Rectal smooth muscle tissue (tissue), 1 donor: ENCODE results near the gene TMEM237.
"Not testable (repeated sequence)": the region's sequence is repeated elsewhere in the genome, so short reads cannot be mapped to it uniquely, and the experiment has no call there.

Source experiments
- H3K27ac ChIP-seq: one replicate; pipeline ENCODE4 v1.7.0; 2013; ENCODE audit warnings: low read depth, low read length, inconsistent platforms
- H3K27me3 ChIP-seq: one replicate; pipeline ENCODE4 v1.7.0; 2013; ENCODE audit warnings: low read length; ENCODE audit not compliant: control insufficient read depth, insufficient read depth
- H3K36me3 ChIP-seq: one replicate; pipeline ENCODE4 v1.7.0; 2013; ENCODE audit warnings: low read length; ENCODE audit not compliant: control insufficient read depth, insufficient read depth
- H3K4me1 ChIP-seq: one replicate; pipeline ENCODE4 v1.7.0; 2013; ENCODE audit warnings: low read length; ENCODE audit not compliant: control insufficient read depth, insufficient read depth
- H3K4me3 ChIP-seq: one replicate; pipeline ENCODE4 v1.7.0; 2013; ENCODE audit warnings: low read length
- H3K9ac ChIP-seq: one replicate; pipeline ENCODE4 v1.7.0; 2013; ENCODE audit warnings: low read length

Gene TMEM237

GRCh38 chr2:201643216-201643890 lies at the start of gene TMEM237:
TSS of gene TMEM237 (minus strand) at chr2:201643503. CDS start at chr2:201643400, 103 bp downstream.
- H3K9ac ChIP-seq = peak within 1 kb of the TSS; percentile 88
- peak within 1 kb of the TSS; percentile 99 for H3K4me3 ChIP-seq
- no peaks in the 10 kb centered on the region for H3K4me1 ChIP-seq
- H3K36me3 ChIP-seq = no peaks in the 10 kb centered on the region
- H3K27ac ChIP-seq = peak within 1 kb of the TSS; percentile 94
- H3K27me3 ChIP-seq = no peaks in the 10 kb centered on the region

- Histone ChIP-seq H3K4me1 (no peaks in the 10 kb centered on the region), H3K4me3 (no peak overlapping the region), H3K27me3 (no peaks in the 10 kb centered on the region), H3K9ac (no peak overlapping the region), H3K27ac (no peak overlapping the region), H3K36me3 (no peaks in the 10 kb centered on the region)
Measured at GRCh38 chr2:201685156-201685555, 41.9 kb upstream of the TMEM237 start.

- H3K27me3 ChIP-seq = no peaks in the 10 kb centered on the region
- H3K27ac ChIP-seq = no peak overlapping the region
- no peak overlapping the region for H3K4me3 ChIP-seq
- no peaks in the 10 kb centered on the region for H3K36me3 ChIP-seq
- no peaks in the 10 kb centered on the region for H3K4me1 ChIP-seq
- H3K9ac ChIP-seq = no peak overlapping the region
Measured at GRCh38 chr2:201680743-201681142, 37.4 kb upstream of the TMEM237 start.

- Histone ChIP-seq H3K27ac (no peak overlapping the region), H3K4me3 (no peak overlapping the region), H3K4me1 (no peaks in the 10 kb centered on the region), H3K27me3 (no peaks in the 10 kb centered on the region), H3K9ac (no peak overlapping the region), H3K36me3 (no peaks in the 10 kb centered on the region)
Measured at GRCh38 chr2:201678401-201678800, 35.1 kb upstream of the TMEM237 start.

- Histone ChIP-seq H3K36me3 (no peaks in the 10 kb centered on the region), H3K4me1 (no peaks in the 10 kb centered on the region), H3K4me3 (no peak overlapping the region), H3K9ac (no peak overlapping the region), H3K27ac (no peak overlapping the region), H3K27me3 (no peaks in the 10 kb centered on the region)
Measured at GRCh38 chr2:201675454-201675853, 32.2 kb upstream of the TMEM237 start.

GRCh38 chr2:201674794-201675193 lies 31.5 kb upstream of the TMEM237 start:
- Histone ChIP-seq H3K4me1 (no peaks in the 10 kb centered on the region), H3K36me3 (no peaks in the 10 kb centered on the region), H3K27ac (no peak overlapping the region), H3K9ac (no peak overlapping the region), H3K27me3 (no peaks in the 10 kb centered on the region), H3K4me3 (no peak overlapping the region)

- H3K27ac ChIP-seq = no peak overlapping the region
- no peaks in the 10 kb centered on the region for H3K27me3 ChIP-seq
- H3K36me3 ChIP-seq = no peaks in the 10 kb centered on the region
- H3K4me1 ChIP-seq = no peaks in the 10 kb centered on the region
- H3K9ac ChIP-seq = no peak overlapping the region
- H3K4me3 ChIP-seq = no peak overlapping the region
Measured at GRCh38 chr2:201674298-201674697, 31.0 kb upstream of the TMEM237 start.

- Histone ChIP-seq H3K27me3 (no peaks in the 10 kb centered on the region), H3K4me1 (no peaks in the 10 kb centered on the region), H3K27ac (no peak overlapping the region)
Measured at GRCh38 chr2:201673546-201673945, 30.2 kb upstream of the TMEM237 start.

GRCh38 chr2:201671205-201671604 lies 27.9 kb upstream of the TMEM237 start:
- H3K4me3 ChIP-seq, H3K27me3 ChIP-seq, H3K27ac ChIP-seq, H3K36me3 ChIP-seq, H3K9ac ChIP-seq, H3K4me1 ChIP-seq: not testable (repeated sequence)

More at GRCh38 chr2:201673546-201673945, 30.2 kb upstream of the TMEM237 start:
- Histone ChIP-seq H3K4me3 (no peak overlapping the region), H3K9ac (no peak overlapping the region), H3K36me3 (no peaks in the 10 kb centered on the region)

- Histone ChIP-seq H3K9ac (no peak overlapping the region), H3K27ac (no peak overlapping the region), H3K36me3 (no peaks in the 10 kb centered on the region), H3K4me3 (no peak overlapping the region), H3K4me1 (no peaks in the 10 kb centered on the region), H3K27me3 (no peaks in the 10 kb centered on the region)
Measured at GRCh38 chr2:201669865-201670264, 26.6 kb upstream of the TMEM237 start.

- no peaks in the 10 kb centered on the region for H3K4me1 ChIP-seq
- no peak overlapping the region for H3K4me3 ChIP-seq
- H3K27me3 ChIP-seq = no peaks in the 10 kb centered on the region
- no peak overlapping the region for H3K27ac ChIP-seq
- no peaks in the 10 kb centered on the region for H3K36me3 ChIP-seq
- H3K9ac ChIP-seq = no peak overlapping the region
Measured at GRCh38 chr2:201668402-201668910, 25.2 kb upstream of the TMEM237 start.

GRCh38 chr2:201664334-201664733 lies 21.0 kb upstream of the TMEM237 start:
- Histone ChIP-seq H3K36me3 (no peaks in the 10 kb centered on the region), H3K9ac (no peak overlapping the region), H3K4me1 (no peaks in the 10 kb centered on the region), H3K27ac (no peak overlapping the region), H3K4me3 (no peak overlapping the region), H3K27me3 (no peaks in the 10 kb centered on the region)

GRCh38 chr2:201661366-201661765 lies 18.1 kb upstream of the TMEM237 start:
- Histone ChIP-seq H3K36me3 (no peaks in the 10 kb centered on the region), H3K4me1 (no peaks in the 10 kb centered on the region), H3K9ac (no peak overlapping the region), H3K27me3 (no peaks in the 10 kb centered on the region), H3K27ac (no peak overlapping the region), H3K4me3 (no peak overlapping the region)
